ENCODE results near the gene TEX264.
A peak's percentile ranks its signal among the peaks of the same experiment; 100 is the strongest.

The TEX264 gene

GRCh38 chr3:51675201-51675611, 4.2 kb downstream of the TEX264 start:
- DNase-seq = peak; percentile 21

- DNase-seq = no peak
Observed at GRCh38 chr3:51676102-51676640, 5.1 kb downstream of the TEX264 start.

- no peak for DNase-seq
Observed at GRCh38 chr3:51677358-51677757, 6.3 kb downstream of the TEX264 start.

- no peak for DNase-seq
Observed at GRCh38 chr3:51678186-51678585, 7.1 kb downstream of the TEX264 start.

GRCh38 chr3:51678641-51679040, 7.6 kb downstream of the TEX264 start:
- DNase-seq = no peak

GRCh38 chr3:51679318-51679717, 8.3 kb downstream of the TEX264 start:
- no peak for DNase-seq

- no peak for DNase-seq
Observed at GRCh38 chr3:51679777-51680176, 8.7 kb downstream of the TEX264 start.

- no peak for DNase-seq
Observed at GRCh38 chr3:51680196-51680595, 9.1 kb downstream of the TEX264 start.

- DNase-seq = no peak
Observed at GRCh38 chr3:51680663-51681230, 9.7 kb downstream of the TEX264 start.

GRCh38 chr3:51681453-51681852, 10.4 kb downstream of the TEX264 start:
- DNase-seq = peak; percentile 60

- DNase-seq = peak; percentile 89
Observed at GRCh38 chr3:51682079-51682478, 11.0 kb downstream of the TEX264 start.

- no peak for DNase-seq
Observed at GRCh38 chr3:51682526-51682925, 11.5 kb downstream of the TEX264 start.

GRCh38 chr3:51683566-51683965, 12.5 kb downstream of the TEX264 start:
- DNase-seq = no peak

- no peak for DNase-seq
Observed at GRCh38 chr3:51684971-51685751, 14.1 kb downstream of the TEX264 start.

- DNase-seq = no peak
Observed at GRCh38 chr3:51686056-51686455, 15.0 kb downstream of the TEX264 start.

GRCh38 chr3:51686512-51687215, 15.6 kb downstream of the TEX264 start:
- DNase-seq = peak; percentile 88

GRCh38 chr3:51687431-51688205, 16.6 kb downstream of the TEX264 start:
- DNase-seq = no peak

- DNase-seq = no peak
Observed at GRCh38 chr3:51688206-51688600, 17.2 kb downstream of the TEX264 start.

GRCh38 chr3:51691021-51691420, 20.0 kb downstream of the TEX264 start:
- no peak for DNase-seq

GRCh38 chr3:51691949-51692348, 20.9 kb downstream of the TEX264 start:
- no peak for DNase-seq

- DNase-seq = no peak
Observed at GRCh38 chr3:51692980-51693395, 21.9 kb downstream of the TEX264 start.

- no peak for DNase-seq
Observed at GRCh38 chr3:51696954-51697353, 25.9 kb downstream of the TEX264 start.

- no peak for DNase-seq
Observed at GRCh38 chr3:51698209-51698608, 27.2 kb downstream of the TEX264 start.

Measured in CD4-positive, alpha-beta T cell treated with Interleukin-4 for 4 hours (primary cell).